Activated gamma-delta T cell treated with anti-CD3 and anti-CD28 coated beads, Interleukin-2, amount 50 U/mL, for 16 hours (primary cell): ENCODE data around the gene G3BP1.
"Not testable (repeated sequence)": the region's sequence is repeated elsewhere in the genome, so short reads cannot be mapped to it uniquely, and the experiment has no call there.

Experiments
- DNase-seq: peaks from one replicate; pipeline ENCODE4 v3.0.0-alpha.2; 2020; ENCODE audit warnings: low read depth

The G3BP1 gene

GRCh38 chr5:151771259-151772028 is at the start of gene G3BP1:
Gene G3BP1 (plus strand): TSS chr5:151771954. CDS start chr5:151786621, 14,667 bp downstream.
- DNase-seq: peak; percentile 99

DNA sequence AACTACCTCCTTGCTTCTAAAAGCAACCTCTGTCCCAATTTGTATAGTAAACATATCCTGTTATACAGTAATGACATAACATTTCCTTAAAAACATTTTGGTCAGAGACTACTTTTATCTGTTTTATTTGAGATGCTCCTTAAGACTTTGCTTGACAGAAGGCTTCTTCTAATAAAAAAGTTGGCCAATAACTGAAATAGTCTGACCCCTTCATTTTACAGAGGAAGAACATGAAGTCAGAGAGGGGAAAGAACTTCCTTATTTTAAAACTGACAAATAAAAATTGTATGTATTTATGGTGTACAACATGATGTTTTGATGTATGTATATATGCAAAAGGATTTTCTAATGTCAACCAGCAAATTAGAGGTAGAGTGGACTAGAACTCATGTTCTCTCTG is 49.2 kb upstream of the G3BP1 start:
- no peak for DNase-seq

DNA sequence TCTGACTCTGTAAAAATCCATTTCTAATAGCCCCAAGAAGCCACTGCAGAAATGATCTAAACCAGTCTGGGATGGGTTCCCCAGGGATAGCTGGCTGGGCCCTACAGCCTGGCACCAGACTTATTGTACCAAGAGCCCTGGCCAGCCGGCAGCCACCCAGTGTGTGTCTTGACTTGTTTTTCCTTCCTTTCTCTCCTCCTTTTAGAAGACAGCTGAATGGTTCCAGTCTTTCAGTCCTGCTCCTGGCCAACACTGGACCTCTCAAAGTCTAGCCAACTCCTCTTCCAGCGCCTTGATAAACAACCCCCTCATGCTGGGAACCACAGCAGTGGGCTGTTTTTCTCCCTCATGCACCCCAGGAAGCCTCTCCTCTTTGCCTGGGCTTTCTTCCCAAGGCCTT is 47.4 kb upstream of the G3BP1 start:
- no peak for DNase-seq

- not testable (repeated sequence) for DNase-seq
Observed at GRCh38 chr5:151729597-151729996, 42.2 kb upstream of the G3BP1 start.

- DNase-seq: no peak
Observed at GRCh38 chr5:151730381-151730780, 41.4 kb upstream of the G3BP1 start.

- no peak for DNase-seq
Observed at GRCh38 chr5:151733358-151734063, 38.2 kb upstream of the G3BP1 start.

- DNase-seq: no peak
Observed at GRCh38 chr5:151734064-151734408, 37.7 kb upstream of the G3BP1 start.

GRCh38 chr5:151735646-151736045 is 36.1 kb upstream of the G3BP1 start:
- DNase-seq: no peak

- DNase-seq: no peak
Observed at GRCh38 chr5:151737431-151737830, 34.3 kb upstream of the G3BP1 start.

DNA sequence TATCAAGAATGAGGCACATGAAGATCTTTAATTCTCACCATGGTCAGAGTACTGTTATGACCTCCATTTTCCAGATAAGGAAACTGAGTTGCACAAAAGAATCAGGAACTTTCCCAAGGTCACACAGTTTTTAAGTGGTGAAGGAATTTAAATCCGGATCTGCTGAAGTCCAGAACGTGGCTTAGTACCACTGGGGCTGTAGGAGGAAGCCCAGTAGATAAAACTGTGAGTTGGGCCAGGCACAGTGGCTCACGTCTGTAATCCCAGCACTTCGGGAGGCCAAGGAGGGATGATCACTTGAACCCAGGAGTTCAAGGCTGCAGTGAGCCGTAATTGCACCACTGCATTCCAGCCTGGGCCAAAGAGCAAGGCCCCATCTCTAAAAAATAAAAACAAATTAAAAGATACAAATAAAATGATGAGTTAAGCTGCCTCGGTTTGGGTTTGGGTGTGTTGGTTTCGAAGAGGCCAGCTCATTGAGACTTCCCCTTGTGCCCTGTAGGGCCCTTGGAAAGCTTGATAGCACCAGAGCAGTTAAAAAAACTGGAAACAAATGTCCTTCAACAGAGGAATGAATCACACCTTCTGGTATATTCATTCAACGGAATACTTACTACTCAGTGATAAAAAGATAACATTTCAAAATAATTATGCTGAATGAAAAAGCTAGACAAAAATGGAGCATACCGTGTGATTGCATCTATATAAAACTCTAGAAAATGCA is 33.5 kb upstream of the G3BP1 start:
- no peak for DNase-seq

- no peak for DNase-seq
Observed at GRCh38 chr5:151739395-151739794, 32.4 kb upstream of the G3BP1 start.

- no peak for DNase-seq
Observed at GRCh38 chr5:151739939-151740335, 31.8 kb upstream of the G3BP1 start.

DNA sequence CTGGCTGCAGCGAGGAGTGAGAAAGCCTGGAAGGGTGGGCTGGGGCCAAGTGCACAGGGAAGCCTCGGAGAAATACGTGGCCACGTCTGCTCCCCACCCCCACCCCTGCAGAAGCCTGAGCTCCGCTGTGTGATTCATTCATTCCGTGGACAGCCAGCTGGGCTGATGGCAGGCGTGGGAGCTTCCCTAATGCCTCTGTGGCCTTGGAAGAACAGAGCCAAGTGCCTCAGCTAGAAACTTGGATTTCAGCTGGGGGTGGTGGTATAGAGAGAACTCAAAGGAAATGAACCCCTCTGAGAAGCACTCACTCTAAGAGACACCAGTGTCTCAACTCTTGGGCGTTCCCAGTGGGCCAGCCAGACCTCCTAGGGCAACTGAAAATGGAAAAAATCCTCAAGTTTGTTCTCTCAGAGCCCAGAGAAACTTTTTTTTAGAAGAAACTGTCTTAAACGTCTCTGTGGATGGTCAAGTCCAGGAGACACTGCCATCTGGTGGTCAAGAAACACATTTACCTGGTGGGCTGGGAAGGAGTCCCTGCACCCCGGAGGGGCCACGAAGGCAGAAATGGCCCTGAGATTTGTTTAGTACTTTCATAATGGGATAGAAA is 31.3 kb upstream of the G3BP1 start:
- DNase-seq: peak; percentile 17

GRCh38 chr5:151740958-151741373 is 30.8 kb upstream of the G3BP1 start:
- DNase-seq: no peak

- DNase-seq: no peak
Observed at GRCh38 chr5:151741678-151742423, 29.9 kb upstream of the G3BP1 start.

DNA sequence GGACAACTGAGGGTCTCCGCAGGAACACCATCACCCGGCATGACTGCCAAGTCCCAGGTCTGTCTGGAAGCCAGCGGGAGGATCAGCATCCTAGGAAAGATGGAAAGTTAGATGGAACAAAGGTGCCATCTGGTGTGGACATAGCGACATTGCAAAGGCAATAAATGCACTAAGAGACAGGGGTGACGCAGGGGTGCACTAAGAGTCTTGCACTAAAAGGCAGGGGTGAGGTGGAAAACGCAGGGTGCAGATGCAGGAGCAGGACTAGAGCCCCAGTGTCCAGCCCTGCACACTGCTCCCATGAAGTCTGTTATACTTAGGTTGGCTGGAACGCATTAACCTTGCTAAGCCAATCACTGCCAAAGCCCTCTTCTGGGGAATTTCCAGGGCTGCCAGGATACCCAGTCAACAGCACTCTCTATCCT is 28.9 kb upstream of the G3BP1 start:
- DNase-seq: no peak

DNA sequence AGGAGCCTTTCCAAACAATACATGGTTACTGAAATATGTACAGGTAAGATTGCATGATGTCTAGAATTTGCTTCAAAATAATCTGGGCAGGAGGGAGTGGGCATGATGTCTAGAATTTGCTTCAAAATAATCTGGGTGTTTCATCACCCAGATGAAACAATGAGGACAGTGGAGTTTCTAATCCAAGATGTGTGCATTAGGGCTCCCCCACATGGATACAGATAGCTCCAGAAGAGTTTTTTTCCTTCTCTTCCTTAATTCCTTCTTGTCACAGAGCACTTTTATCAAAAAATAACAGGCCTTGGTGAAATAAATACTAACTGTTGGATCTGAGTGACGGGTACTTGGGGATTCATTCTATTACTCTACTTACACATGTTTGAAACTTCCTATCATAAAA is 28.2 kb upstream of the G3BP1 start:
- no peak for DNase-seq

DNA sequence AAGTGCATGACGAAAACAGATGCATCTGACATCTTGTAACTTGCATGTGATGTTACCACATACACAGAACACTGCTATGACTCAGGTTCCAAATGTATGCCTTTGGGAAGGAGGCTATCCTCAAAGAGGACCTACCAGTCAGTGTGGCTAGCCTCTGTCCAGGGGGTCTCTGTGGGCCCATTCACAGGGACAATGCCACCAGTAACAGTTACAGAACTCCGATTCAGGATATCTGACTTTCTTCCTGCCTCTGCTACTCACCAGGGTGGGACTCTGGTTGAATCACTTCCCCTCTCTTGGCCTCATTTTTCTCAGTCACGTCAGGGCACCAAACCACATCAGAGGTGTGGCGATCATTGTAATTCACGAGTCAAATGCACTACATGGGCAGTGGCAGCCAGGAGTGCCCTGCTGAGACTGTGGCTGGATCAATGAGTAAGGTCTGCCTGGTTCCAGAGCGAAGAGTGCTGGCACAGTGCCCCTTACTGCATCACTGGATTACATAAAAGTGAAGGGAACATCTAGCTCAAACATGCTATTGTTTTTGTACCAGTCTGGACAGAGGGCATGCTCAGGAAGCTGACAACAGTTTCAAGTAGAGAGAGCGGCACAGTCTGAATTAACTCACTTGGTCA is 26.6 kb upstream of the G3BP1 start:
- peak; percentile 21 for DNase-seq

DNA sequence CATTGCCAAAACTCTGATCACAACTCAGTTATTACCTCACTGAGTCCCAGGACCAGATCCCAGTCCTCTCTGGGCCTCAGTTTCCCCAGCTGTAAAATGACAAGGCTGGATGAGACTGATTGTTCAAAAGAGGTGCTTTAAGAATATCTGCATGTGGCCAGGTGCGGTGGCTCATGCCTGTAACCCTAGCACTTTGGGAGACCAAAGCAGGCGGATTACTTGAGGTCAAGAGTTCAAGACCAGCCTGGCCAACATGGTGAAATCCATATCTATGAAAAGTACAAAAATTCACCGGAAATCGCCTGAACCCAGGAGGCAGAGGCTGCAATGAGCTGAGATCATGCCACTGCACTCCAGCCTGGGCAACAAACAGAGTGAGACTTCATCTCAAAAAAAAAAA is 21.6 kb upstream of the G3BP1 start:
- DNase-seq: no peak

DNA sequence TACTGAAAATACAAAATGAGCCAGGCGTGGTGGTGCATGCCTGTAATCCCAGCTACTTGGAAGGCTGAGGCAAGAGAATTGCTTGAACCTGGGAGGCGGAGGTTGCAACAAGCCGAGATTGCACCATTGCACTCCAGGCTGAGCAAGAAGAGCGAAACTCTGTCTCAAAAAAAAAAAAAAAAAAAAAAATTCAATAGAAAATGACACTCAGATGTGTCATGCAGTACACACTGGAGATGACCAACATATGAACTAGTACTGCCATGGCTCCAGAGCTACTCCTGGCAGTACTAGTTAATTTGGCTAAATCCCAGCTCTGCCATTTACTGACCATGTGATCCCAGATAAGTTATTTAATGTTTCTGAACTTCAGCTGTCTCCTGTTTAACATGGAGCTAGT is 20.7 kb upstream of the G3BP1 start:
- DNase-seq: no peak

DNA sequence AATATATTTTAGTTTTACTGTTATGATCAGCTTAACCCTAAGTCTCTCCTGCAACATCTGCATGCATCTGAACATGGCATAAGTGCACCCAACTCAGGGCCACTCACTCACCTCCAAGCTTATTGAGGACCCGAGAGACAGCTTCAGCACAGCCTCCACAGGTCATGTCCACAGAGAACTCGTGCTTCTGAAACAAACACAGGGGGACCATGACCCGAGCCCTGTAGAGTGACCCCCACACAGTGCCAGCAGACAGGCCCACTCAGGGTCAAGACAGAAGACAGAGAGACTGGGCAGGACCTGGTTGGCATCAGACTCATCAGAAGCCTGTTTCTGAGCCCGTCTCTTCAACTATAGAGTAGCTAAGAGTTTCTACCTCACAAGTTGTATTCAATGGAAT is 20.2 kb upstream of the G3BP1 start:
- DNase-seq: no peak
